ENCODE results near the gene ZC2HC1C. TPM values are rescaled to one million over a fixed set of nuclear protein-coding genes. Genes with fewer than 3 reads are reported as not detected.

ZC2HC1C gene
- total and polyA plus RNA-seq, 2 donors (not counting 1 experiment from before 2014, with no cell fraction given), result 0.21 to 0.59 TPM

DNA sequence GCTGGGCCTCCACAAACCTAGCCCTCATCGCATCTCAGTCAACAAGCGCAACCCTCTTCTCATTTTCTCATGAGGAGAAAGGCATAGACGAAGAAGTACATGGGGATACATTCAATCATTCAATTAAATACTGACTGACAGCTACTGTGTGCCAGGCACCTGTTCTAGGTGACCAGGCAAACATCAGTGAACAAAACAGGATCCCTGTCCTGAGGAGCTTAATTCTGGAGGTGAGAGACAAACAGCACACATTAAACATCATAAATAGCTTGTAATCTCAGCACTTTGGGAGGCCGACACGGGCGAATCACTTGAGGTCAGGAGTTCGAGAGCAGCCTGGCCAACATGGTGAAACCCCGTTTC lies 5.3 kb upstream of the ZC2HC1C start:
- Mint-ChIP-seq H3K9me3 (ENCODE audit: insufficient read depth) (no peaks in the 10 kb centered on the region), H3K4me3 (peak overlapping the region; percentile 100), H3K27ac (peak overlapping the region; percentile 95), H3K27me3 (no peaks in the 10 kb centered on the region), H3K4me1 (peaks cover 20% of the 10 kb centered on the region)
- ATAC-seq (ENCODE audit: low read depth), result no peak
- DNase-seq, result no peak
- Histone ChIP-seq H3K9ac (ENCODE audit: low read length) (peak overlapping the region; percentile 75), H3K27me3 (replicated peaks in 1 of 4; ENCODE audit: control extremely low read depth in 1 of 4, control insufficient read depth in 3 of 4, insufficient read depth in 4 of 4, low read length in 3 of 4) (no peaks in the 10 kb centered on the region), H2AFZ (ENCODE audit: insufficient read depth, low read depth, low read length, poor library complexity, severe bottlenecking) (peak overlapping the region; percentile 85), H3K27ac (ENCODE audit: low read length in 2 of 2) (peak overlapping the region in 1 of 2 donors; percentile 73), H3K9me3 (ENCODE audit: control extremely low read depth in 1 of 3, control insufficient read depth in 2 of 3, insufficient read depth in 1 of 3, low read length in 2 of 3) (peaks cover 0 to 2% (median 0%) of the 10 kb centered on the region in 3 donors), H3K4me1 (ENCODE audit: control insufficient read depth in 2 of 2, insufficient read depth in 2 of 2, low read length in 2 of 2) (peaks cover 15 to 20% of the 10 kb centered on the region in 2 donors), H3K4me2 (replicated peaks; ENCODE audit: low read depth, low read length, poor library complexity, severe bottlenecking) (peak overlapping the region; percentile 88), H3K79me2 (ENCODE audit: control insufficient read depth, insufficient read depth, low read length) (peaks cover 5% of the 10 kb centered on the region), H3K4me3 (ENCODE audit: control extremely low read depth in 1 of 5, extremely low read depth in 1 of 5, insufficient read depth in 1 of 5, low read depth in 2 of 5, low read length in 4 of 5) (peak overlapping the region; percentile 72 to 100 (median 96)), H3K36me3 (replicated peaks in 1 of 2; ENCODE audit: control extremely low read depth in 1 of 2, control insufficient read depth in 1 of 2, extremely low read depth in 1 of 2, insufficient read depth in 2 of 2, low read length in 1 of 2) (peaks cover 0 to 2% of the 10 kb centered on the region in 2 experiments), H4K20me1 (ENCODE audit: control insufficient read depth, insufficient read depth, low read length, poor library complexity, severe bottlenecking) (no peaks in the 10 kb centered on the region)
- ChIA-PET CTCF (interaction anchor here (0.6 to 3.2 kb wide), 3 partner anchors 25 to 1659 kb away, joined by 4 to 13 read pairs (median 9); no protein-coding TSS in a partner anchor), POLR2A (interaction anchor here (0.6 to 1.0 kb wide), 4 partner anchors 15 to 217 kb away, joined by 3 read pairs; partner anchors contain the start of gene NEK9)
- 79% methylated on average over 6 of the region's 8 CpGs for WGBS (ENCODE audit: insufficient coverage)
- TF ChIP-seq, protein P1, sequence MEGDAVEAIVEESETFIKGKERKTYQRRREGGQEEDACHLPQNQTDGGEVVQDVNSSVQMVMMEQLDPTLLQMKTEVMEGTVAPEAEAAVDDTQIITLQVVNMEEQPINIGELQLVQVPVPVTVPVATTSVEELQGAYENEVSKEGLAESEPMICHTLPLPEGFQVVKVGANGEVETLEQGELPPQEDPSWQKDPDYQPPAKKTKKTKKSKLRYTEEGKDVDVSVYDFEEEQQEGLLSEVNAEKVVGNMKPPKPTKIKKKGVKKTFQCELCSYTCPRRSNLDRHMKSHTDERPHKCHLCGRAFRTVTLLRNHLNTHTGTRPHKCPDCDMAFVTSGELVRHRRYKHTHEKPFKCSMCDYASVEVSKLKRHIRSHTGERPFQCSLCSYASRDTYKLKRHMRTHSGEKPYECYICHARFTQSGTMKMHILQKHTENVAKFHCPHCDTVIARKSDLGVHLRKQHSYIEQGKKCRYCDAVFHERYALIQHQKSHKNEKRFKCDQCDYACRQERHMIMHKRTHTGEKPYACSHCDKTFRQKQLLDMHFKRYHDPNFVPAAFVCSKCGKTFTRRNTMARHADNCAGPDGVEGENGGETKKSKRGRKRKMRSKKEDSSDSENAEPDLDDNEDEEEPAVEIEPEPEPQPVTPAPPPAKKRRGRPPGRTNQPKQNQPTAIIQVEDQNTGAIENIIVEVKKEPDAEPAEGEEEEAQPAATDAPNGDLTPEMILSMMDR (IDR thresholded peaks at IDR 0.05), result no peak
- TF ChIP-seq EZH2 (IDR thresholded peaks at IDR 0.05; ENCODE audit: borderline replicate concordance, insufficient read depth, low read depth, low read length, poor library complexity, severe bottlenecking), result no peak
- intact Hi-C loops (cut with micrococcal nuclease), result loop anchor here (1.0 to 10.0 kb wide), 4 partner anchors 13 to 449 kb away; partner anchors contain the start of genes EIF2B2, LTBP2, MLH3 and NEK9

DNA sequence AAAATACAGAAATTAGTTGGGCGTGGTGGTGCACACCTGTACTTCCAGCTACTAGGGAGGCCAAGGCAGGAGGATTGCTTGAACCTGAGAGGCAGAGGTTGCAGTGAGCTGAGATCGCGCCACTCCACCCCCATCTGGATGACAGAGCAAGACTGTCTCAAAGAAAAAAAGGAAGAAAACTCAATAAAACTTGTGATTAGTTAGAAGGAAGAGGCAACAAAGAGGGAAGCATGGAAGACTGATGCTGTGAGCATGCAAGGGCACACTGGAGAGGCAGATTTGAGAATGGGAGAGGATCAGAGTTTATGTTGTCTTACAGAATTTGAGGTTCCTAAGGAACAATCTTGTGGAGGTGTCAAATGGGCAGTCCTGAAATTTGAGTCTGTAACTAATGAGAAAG lies 2.8 kb upstream of the ZC2HC1C start:
- Histone ChIP-seq H3K27me3 (replicated peaks in 1 of 4; ENCODE audit: control extremely low read depth in 1 of 4, control insufficient read depth in 3 of 4, insufficient read depth in 4 of 4, low read length in 3 of 4) (no peaks in the 10 kb centered on the region), H3K9ac (ENCODE audit: low read length) (no peak overlapping the region), H3K4me3 (ENCODE audit: control extremely low read depth in 1 of 5, extremely low read depth in 1 of 5, insufficient read depth in 1 of 5, low read depth in 2 of 5, low read length in 4 of 5) (no peak overlapping the region), H4K20me1 (ENCODE audit: control insufficient read depth, insufficient read depth, low read length, poor library complexity, severe bottlenecking) (no peaks in the 10 kb centered on the region), H3K27ac (ENCODE audit: low read length in 2 of 2) (no peak overlapping the region), H3K79me2 (ENCODE audit: control insufficient read depth, insufficient read depth, low read length) (peaks cover 5% of the 10 kb centered on the region), H3K4me2 (replicated peaks; ENCODE audit: low read depth, low read length, poor library complexity, severe bottlenecking) (no peak overlapping the region), H3K36me3 (replicated peaks in 1 of 2; ENCODE audit: control extremely low read depth in 1 of 2, control insufficient read depth in 1 of 2, extremely low read depth in 1 of 2, insufficient read depth in 2 of 2, low read length in 1 of 2) (no peaks in the 10 kb centered on the region), H3K4me1 (ENCODE audit: control insufficient read depth in 2 of 2, insufficient read depth in 2 of 2, low read length in 2 of 2) (peaks cover 15 to 28% of the 10 kb centered on the region in 2 donors), H3K9me3 (ENCODE audit: control extremely low read depth in 1 of 3, control insufficient read depth in 2 of 3, insufficient read depth in 1 of 3, low read length in 2 of 3) (no peaks in the 10 kb centered on the region), H2AFZ (ENCODE audit: insufficient read depth, low read depth, low read length, poor library complexity, severe bottlenecking) (no peak overlapping the region)
- intact Hi-C loops (cut with micrococcal nuclease), result loop anchor here (10.0 kb wide), 2 partner anchors 58 to 452 kb away; partner anchors contain the start of genes LTBP2 and NEK9
- Mint-ChIP-seq H3K27ac (no peak overlapping the region), H3K4me3 (no peak overlapping the region), H3K27me3 (no peaks in the 10 kb centered on the region), H3K4me1 (peaks cover 24% of the 10 kb centered on the region), H3K9me3 (ENCODE audit: insufficient read depth) (no peaks in the 10 kb centered on the region)
- TF ChIP-seq EZH2 (IDR thresholded peaks at IDR 0.05; ENCODE audit: borderline replicate concordance, insufficient read depth, low read depth, low read length, poor library complexity, severe bottlenecking), result no peak
- TF ChIP-seq, protein P1 (IDR thresholded peaks at IDR 0.05), result no peak
- no CpG with 5 or more reads among the region's 3 CpGs for WGBS (ENCODE audit: insufficient coverage)
- ChIA-PET CTCF (interaction anchor here (1.1 to 3.2 kb wide), 3 partner anchors 18 to 206 kb away, joined by 3 to 9 read pairs (median 9); no protein-coding TSS in a partner anchor), POLR2A (no interaction called here)
- DNase-seq, result no peak
- ATAC-seq (ENCODE audit: low read depth), result no peak
